Vagina (tissue), 2 donors: ENCODE measurements around the gene FAM171A1.

Source experiments
- CTCF ChIP-seq, 3 experiments: fragments of 450-650 bp in 2 of 3; fragments of 200-600 bp in 1 of 3; sonication (generic) in 1 of 3; IDR thresholded peaks; one replicate each; pipeline ENCODE4 v1.5.1; 2017 to 2019; ENCODE audit warnings: antibody characterized with exemption in 3 of 3, mild to moderate bottlenecking in 2 of 3, moderate library complexity in 2 of 3
- POLR2A ChIP-seq, 2 donors: fragments of 450-650 bp; IDR thresholded peaks; one replicate each; pipeline ENCODE4 v1.6.1; 2017; ENCODE audit warnings: antibody characterized with exemption in 2 of 2, mild to moderate bottlenecking in 2 of 2, moderate library complexity in 2 of 2
- POLR2AphosphoS5 ChIP-seq, 2 donors: sonication (generic); formaldehyde crosslinking; IDR thresholded peaks; one replicate each; pipeline ENCODE4 v1.9.0; 2017; ENCODE audit warnings: antibody characterized with exemption in 2 of 2, mild to moderate bottlenecking in 2 of 2, low read depth in 1 of 2; ENCODE audit not compliant: insufficient read depth in 1 of 2

GRCh38 chr10:15172306-15172840 is 198.7 kb downstream of the FAM171A1 start:
- TF ChIP-seq CTCF (IDR thresholded peaks at IDR 0.05): no peak
- no peak for TF ChIP-seq POLR2A (IDR thresholded peaks at IDR 0.05)
- TF ChIP-seq POLR2AphosphoS5 (IDR thresholded peaks at IDR 0.05; ENCODE audit: insufficient read depth in 1 of 2, low read depth in 1 of 2): no peak
